T-cell (primary cell): ENCODE measurements around the gene TLR2. TPM values are rescaled to one million over a fixed set of nuclear protein-coding genes. Genes with fewer than 3 reads are reported as not detected.

Experiments
- ATAC-seq, 4 experiments: fragments of 200-7000 bp in 3 of 4; fragments of 150-1000 bp in 1 of 4; cut with Tn5 transposase; replicated peaks in 1 of 4; 1 replicate in 3 of 4; 2 replicates in 1 of 4; pipeline ENCODE4 v1.10.0; 2021; ENCODE audit warnings: moderate library complexity in 3 of 4, mild to moderate bottlenecking in 2 of 4, moderate number of reproducible peaks in 1 of 4
- CTCF ChIA-PET, 2 donors: fragments of 300-600 bp; sonication (Branson Sonifier 250); formaldehyde crosslinking; loops; one replicate each; lab custom pipeline; 2022; ENCODE audit warnings: antibody characterized with exemption in 2 of 2; lab: Charles Lee
- POLR2A ChIA-PET, 2 donors: fragments of 300-600 bp; sonication (Branson Sonifier 250); formaldehyde crosslinking; loops; one replicate each; lab custom pipeline; 2022; ENCODE audit warnings: antibody characterized with exemption in 2 of 2; lab: Charles Lee
- DNase-seq, 35 experiments: peaks; one replicate each; pipeline versions ENCODE4 v3.0.0 to v3.0.0-alpha.2; 2013 to 2023
- H3K27ac ChIP-seq: one replicate; pipeline ENCODE4 v1.5.1; 2013; ENCODE audit warnings: low read length
- H3K27me3 ChIP-seq, 2 experiments: replicated peaks in 1 of 2; 1 replicate in 1 of 2; 2 replicates in 1 of 2; pipeline versions ENCODE4 v1.6.1 to v1.7.0; 2013; ENCODE audit warnings: low read length in 1 of 2, mixed read lengths in 1 of 2; ENCODE audit not compliant: control insufficient read depth in 2 of 2, insufficient read depth in 2 of 2; ENCODE audit errors: extremely low read depth in 1 of 2
- H3K36me3 ChIP-seq, 2 donors: 1 replicate in 1 of 2; 2 replicates in 1 of 2; pipeline versions ENCODE4 v1.6.1 to v1.7.0; 2013; ENCODE audit warnings: low read length in 1 of 2; ENCODE audit not compliant: control insufficient read depth in 2 of 2, insufficient read depth in 1 of 2; ENCODE audit errors: extremely low read depth in 1 of 2
- H3K4me1 ChIP-seq, 2 experiments: 1 replicate in 1 of 2; 2 replicates in 1 of 2; pipeline versions ENCODE4 v1.6.1 to v1.7.0; 2013; ENCODE audit warnings: low read length in 2 of 2, mixed read lengths in 1 of 2; ENCODE audit not compliant: insufficient read depth in 2 of 2, control insufficient read depth in 1 of 2; ENCODE audit errors: extremely low read depth in 1 of 2
- H3K4me3 ChIP-seq, 2 donors: 1 replicate in 1 of 2; 2 replicates in 1 of 2; pipeline versions ENCODE4 v1.5.1 to v1.7.0; 2013; ENCODE audit warnings: mild to moderate bottlenecking in 2 of 2, low read length in 1 of 2, moderate library complexity in 1 of 2; ENCODE audit not compliant: control insufficient read depth in 1 of 2; ENCODE audit errors: extremely low read depth in 1 of 2
- H3K9me3 ChIP-seq: 2 replicates; pipeline ENCODE4 v1.7.0; 2013
- H3K27ac Mint-ChIP-seq, 2 donors: one replicate each; pipeline ENCODE4 v1.8.0; 2020 to 2021; ENCODE audit warnings: mild to moderate bottlenecking in 2 of 2, mixed read lengths in 2 of 2
- H3K27me3 Mint-ChIP-seq, 2 donors: one replicate each; pipeline ENCODE4 v1.8.0; 2021 to 2022; ENCODE audit warnings: mixed read lengths in 2 of 2
- H3K36me3 Mint-ChIP-seq: one replicate; pipeline ENCODE4 v1.8.0; 2021; ENCODE audit warnings: mixed read lengths
- H3K4me1 Mint-ChIP-seq, 3 donors: one replicate each; pipeline ENCODE4 v1.8.0; 2020 to 2022; ENCODE audit warnings: mixed read lengths in 3 of 3, mild to moderate bottlenecking in 1 of 3
- H3K4me3 Mint-ChIP-seq, 3 donors: one replicate each; pipeline ENCODE4 v1.8.0; 2020 to 2022; ENCODE audit warnings: mild to moderate bottlenecking in 3 of 3, mixed read lengths in 3 of 3, moderate library complexity in 3 of 3
- H3K9me3 Mint-ChIP-seq, 3 donors: one replicate each; pipeline ENCODE4 v1.8.0; 2020 to 2022; ENCODE audit warnings: mixed read lengths in 3 of 3
- WGBS: methylation state at CpG from one replicate; pipeline ENCODE4 v1.1.5; 2013; ENCODE audit warnings: missing lambda C conversion rate; ENCODE audit not compliant: insufficient coverage; 5-methylcytosine and 5-hydroxymethylcytosine counted together
- total RNA-seq, 35 experiments: library from RNA in 6 of 35; stranded (reverse) in 6 of 35; fragments of 120-200 nt in 1 of 35; gene quantifications; one replicate each; pipeline versions ENCODE4 v1.2.1 to v1.2.4 and lab custom pipeline; 2013 to 2026

TLR2 gene
- total RNA-seq, 5 donors from 2014 or later (not counting 1 experiment from before 2014, with no cell fraction given) = 1.1 to 2.3 (median 1.9) TPM

DNA sequence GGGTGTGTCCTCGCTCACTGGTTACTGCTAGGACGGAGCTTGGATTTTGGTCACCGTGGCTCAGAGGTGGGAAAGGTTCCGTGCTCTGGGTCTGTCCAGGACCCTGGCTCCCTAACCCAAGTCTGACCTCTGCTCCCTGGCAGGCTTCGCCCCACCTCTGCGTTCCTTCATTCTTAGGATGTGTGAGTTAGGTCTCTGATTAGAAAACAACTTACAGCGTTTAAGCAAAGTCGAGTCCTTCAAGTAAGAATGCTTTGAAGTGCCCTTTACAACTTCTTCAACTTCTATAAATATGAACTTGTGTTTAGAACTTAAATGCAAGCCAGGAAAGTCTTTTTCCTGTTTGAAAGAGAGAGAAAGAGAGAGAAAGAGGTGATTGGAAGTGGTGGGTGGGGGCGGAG, 891 bp downstream of the TLR2 start:
- ATAC-seq = peak in 1 of 4 experiments; percentile 22

DNA sequence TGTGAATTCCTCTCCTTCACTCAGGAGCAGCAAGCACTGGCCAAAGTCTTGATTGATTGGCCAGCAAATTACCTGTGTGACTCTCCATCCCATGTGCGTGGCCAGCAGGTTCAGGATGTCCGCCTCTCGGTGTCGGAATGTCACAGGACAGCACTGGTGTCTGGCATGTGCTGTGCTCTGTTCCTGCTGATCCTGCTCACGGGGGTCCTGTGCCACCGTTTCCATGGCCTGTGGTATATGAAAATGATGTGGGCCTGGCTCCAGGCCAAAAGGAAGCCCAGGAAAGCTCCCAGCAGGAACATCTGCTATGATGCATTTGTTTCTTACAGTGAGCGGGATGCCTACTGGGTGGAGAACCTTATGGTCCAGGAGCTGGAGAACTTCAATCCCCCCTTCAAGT, 20.4 kb downstream of the TLR2 start:
- Mint-ChIP-seq H3K4me1 (peaks cover 11 to 14% (median 12%) of the 10 kb centered on the region in 3 donors), H3K27ac (no peak overlapping the region), H3K27me3 (peaks cover 2 to 3% of the 10 kb centered on the region in 2 donors), H3K36me3 (peaks cover 17% of the 10 kb centered on the region), H3K9me3 (no peaks in the 10 kb centered on the region), H3K4me3 (no peak overlapping the region)
- H3K4me3 ChIP-seq = no peak overlapping the region
- no peaks in the 10 kb centered on the region for H3K27me3 ChIP-seq
- POLR2A ChIA-PET = no interaction called here
- H3K4me1 ChIP-seq = peaks cover 4 to 23% of the 10 kb centered on the region in 2 experiments
- no peaks in the 10 kb centered on the region for H3K36me3 ChIP-seq
- CTCF ChIA-PET = no interaction called here
- no peak for DNase-seq
- WGBS = 77% methylated on average over 6 of the region's 7 CpGs
- no peak overlapping the region for H3K27ac ChIP-seq
- no peaks in the 10 kb centered on the region for H3K9me3 ChIP-seq
- no peak for ATAC-seq

More for the DNA sequence above, 891 bp downstream of the TLR2 start:
- Histone ChIP-seq H3K27ac (no peak overlapping the region), H3K9me3 (no peaks in the 10 kb centered on the region), H3K4me1 (peaks cover 0 to 16% of the 10 kb centered on the region in 2 experiments), H3K36me3 (no peaks in the 10 kb centered on the region), H3K4me3 (peak overlapping the region; percentile 59 to 63), H3K27me3 (peaks cover 0 to 24% of the 10 kb centered on the region in 2 experiments)
- ChIA-PET POLR2A (no interaction called here), CTCF (no interaction called here)
- no peak overlapping the region for H3K27ac Mint-ChIP-seq
- H3K9me3 Mint-ChIP-seq = peaks cover 0 to 28% (median 16%) of the 10 kb centered on the region in 3 donors
- peaks cover 22% of the 10 kb centered on the region for H3K36me3 Mint-ChIP-seq
- H3K27me3 Mint-ChIP-seq = peaks cover 16 to 23% of the 10 kb centered on the region in 2 donors
- peak in 3 of 35 experiments; percentile 1 to 11 (median 6) for DNase-seq
- H3K4me3 Mint-ChIP-seq = peak overlapping the region; percentile 81 to 88 (median 85)
- 10% methylated on average over 4 of the region's 9 CpGs for WGBS
- H3K4me1 Mint-ChIP-seq = peaks cover 16 to 18% (median 16%) of the 10 kb centered on the region in 3 donors

DNA sequence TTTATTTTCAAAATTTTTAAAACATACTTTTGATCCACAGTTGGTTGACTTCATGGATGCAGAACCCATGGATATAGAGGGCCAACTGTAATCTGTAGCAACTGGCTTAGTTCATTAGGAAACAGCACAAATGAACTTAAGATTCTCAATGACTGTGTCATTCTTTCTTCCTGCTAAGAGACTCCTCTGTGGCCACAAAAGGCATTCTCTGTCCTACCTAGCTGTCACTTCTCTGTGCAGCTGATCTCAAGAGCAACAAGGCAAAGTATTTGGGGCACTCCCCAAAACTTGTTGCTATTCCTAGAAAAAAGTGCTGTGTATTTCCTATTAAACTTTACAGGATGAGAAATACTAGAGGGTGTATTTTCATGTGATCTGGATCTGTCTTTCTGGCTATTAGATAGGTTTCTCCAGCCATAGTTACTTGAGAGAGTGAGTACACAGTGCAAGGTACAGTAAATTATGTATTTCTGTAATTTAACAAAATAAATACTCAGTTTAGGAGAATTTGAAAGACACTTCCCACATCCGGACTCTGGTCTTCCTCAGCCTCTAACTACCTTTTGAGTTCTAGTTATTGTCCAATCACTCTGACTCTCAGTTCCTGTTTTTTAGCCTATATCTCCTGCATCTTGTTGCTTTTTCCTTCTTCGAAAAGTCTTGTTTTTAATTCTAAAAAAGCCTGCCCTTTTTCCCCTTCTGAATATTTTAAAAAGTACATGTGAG, 21.8 kb downstream of the TLR2 start:
- peak overlapping the region; percentile 82 to 84 for H3K27ac Mint-ChIP-seq
- peak overlapping the region in 2 of 3 donors; percentile 18 to 32 for H3K4me3 Mint-ChIP-seq
- no peaks in the 10 kb centered on the region for H3K27me3 Mint-ChIP-seq
- H3K36me3 ChIP-seq = no peaks in the 10 kb centered on the region
- DNase-seq (no peak), ATAC-seq (no peak)
- ChIA-PET CTCF (no interaction called here), POLR2A (no interaction called here)
- no peaks in the 10 kb centered on the region for H3K9me3 ChIP-seq
- H3K36me3 Mint-ChIP-seq = peaks cover 14% of the 10 kb centered on the region
- H3K4me1 Mint-ChIP-seq = peaks cover 11 to 18% (median 12%) of the 10 kb centered on the region in 3 donors
- H3K27ac ChIP-seq = peak overlapping the region; percentile 27
- H3K27me3 ChIP-seq = no peaks in the 10 kb centered on the region
- H3K9me3 Mint-ChIP-seq = no peaks in the 10 kb centered on the region
- no CpG with 5 or more reads among the region's 2 CpGs for WGBS
- no peak overlapping the region for H3K4me3 ChIP-seq
- peaks cover 4 to 23% of the 10 kb centered on the region in 2 experiments for H3K4me1 ChIP-seq

DNA sequence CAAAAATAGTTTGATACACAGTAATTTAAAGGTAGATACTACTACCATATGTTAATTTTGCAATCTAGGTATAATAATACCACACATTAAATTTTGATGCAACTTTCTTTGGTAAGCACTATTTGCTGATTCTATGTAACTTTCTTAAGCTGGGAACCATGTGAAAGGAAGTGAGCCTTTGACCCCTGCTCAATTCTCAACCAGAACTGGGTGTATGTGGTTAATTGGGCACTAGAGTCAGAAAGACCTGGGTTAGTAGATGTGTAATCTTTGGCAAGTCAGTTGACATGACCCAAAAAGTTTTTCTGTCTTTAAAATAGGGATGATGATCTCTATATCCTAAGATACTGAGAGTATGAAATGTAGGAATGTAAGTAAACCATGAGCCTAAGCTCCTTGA, 22.4 kb downstream of the TLR2 start:
- Histone ChIP-seq H3K4me3 (no peak overlapping the region), H3K27ac (peak overlapping the region; percentile 14), H3K36me3 (no peaks in the 10 kb centered on the region), H3K9me3 (no peaks in the 10 kb centered on the region), H3K27me3 (no peaks in the 10 kb centered on the region), H3K4me1 (peaks cover 4 to 23% of the 10 kb centered on the region in 2 experiments)
- Mint-ChIP-seq H3K9me3 (no peaks in the 10 kb centered on the region), H3K27ac (peak overlapping the region; percentile 82 to 84), H3K4me1 (peaks cover 11 to 18% (median 12%) of the 10 kb centered on the region in 3 donors), H3K4me3 (peak overlapping the region in 2 of 3 donors; percentile 18 to 32), H3K27me3 (no peaks in the 10 kb centered on the region), H3K36me3 (peaks cover 14% of the 10 kb centered on the region)
- no peak for DNase-seq
- ChIA-PET CTCF (interaction anchor here in 1 of 2 donors (1.0 kb wide), 1 partner anchor 79 kb away, joined by 4 read pairs; no protein-coding TSS in a partner anchor), POLR2A (no interaction called here)
- ATAC-seq = no peak

DNA sequence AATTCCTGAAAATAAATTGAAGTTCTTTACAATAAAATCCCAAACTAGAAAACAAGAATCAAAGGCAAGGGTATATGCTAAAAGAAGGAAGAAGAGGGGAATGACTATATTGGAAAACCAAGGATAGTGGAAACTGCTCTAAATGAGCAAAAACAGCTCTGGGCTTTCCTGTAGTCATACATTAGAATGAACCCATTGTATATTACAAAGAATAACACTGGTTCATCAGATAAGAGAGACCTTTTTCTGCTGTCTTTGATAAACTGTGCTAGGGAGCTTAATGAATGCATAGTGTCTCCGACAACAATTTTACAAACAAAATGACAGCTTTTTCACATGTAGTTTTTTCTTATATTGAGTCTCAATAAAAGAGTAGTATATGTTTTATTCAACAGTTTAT, 26.6 kb downstream of the TLR2 start:
- CTCF ChIA-PET = no interaction called here
- no peaks in the 10 kb centered on the region for H3K27me3 ChIP-seq
- no peaks in the 10 kb centered on the region for H3K36me3 ChIP-seq
- WGBS = no CpG with 5 or more reads among the region's 1 CpG
- Mint-ChIP-seq H3K9me3 (no peaks in the 10 kb centered on the region), H3K4me3 (no peak overlapping the region), H3K4me1 (peaks cover 11 to 18% (median 12%) of the 10 kb centered on the region in 3 donors), H3K27me3 (no peaks in the 10 kb centered on the region), H3K36me3 (no peaks in the 10 kb centered on the region), H3K27ac (no peak overlapping the region)
- peaks cover 4 to 22% of the 10 kb centered on the region in 2 experiments for H3K4me1 ChIP-seq
- POLR2A ChIA-PET = no interaction called here
- ATAC-seq (no peak), DNase-seq (no peak)
- H3K9me3 ChIP-seq = no peaks in the 10 kb centered on the region
- no peak overlapping the region for H3K4me3 ChIP-seq
- no peak overlapping the region for H3K27ac ChIP-seq

DNA sequence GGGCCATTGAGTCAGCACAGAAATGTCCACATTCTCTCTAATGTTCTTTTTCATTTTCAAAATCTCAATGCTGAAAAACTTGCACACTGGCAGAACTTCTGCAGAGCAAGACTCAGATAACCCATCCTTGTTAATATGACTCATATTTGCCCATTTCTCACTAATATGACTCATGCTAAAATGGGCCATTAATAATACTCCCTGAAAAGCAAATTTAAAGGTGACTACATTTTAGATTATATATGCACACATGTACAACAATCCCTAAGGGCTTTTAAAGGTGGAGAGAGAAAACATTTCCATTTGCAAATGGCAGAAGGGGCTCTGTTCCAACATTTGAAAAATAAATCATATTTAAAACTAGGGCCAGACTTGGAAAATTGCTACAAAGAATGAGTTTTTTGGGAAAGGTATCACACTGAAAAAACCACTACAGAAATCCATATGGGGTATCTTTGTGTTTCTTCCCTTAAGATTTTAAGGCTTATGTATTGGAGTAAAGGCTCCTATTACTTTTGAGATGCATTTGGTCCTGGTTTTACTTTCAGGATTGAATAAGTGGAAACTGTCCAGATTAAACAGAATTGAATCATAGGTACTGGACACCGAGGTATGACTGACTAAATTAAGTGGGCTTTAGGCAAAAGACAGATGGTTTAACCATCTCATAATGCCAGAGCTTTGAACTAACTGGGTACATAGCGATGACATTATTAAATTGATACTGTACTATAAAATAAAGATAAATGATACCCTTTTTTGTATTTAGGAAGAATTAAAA, 30.0 kb downstream of the TLR2 start:
- H3K27me3 ChIP-seq = no peaks in the 10 kb centered on the region
- no peak overlapping the region for H3K27ac ChIP-seq
- no peaks in the 10 kb centered on the region for H3K36me3 ChIP-seq
- no peak for ATAC-seq
- WGBS = 80% methylated on average over 1 of the region's 2 CpGs
- ChIA-PET CTCF (no interaction called here), POLR2A (no interaction called here)
- H3K4me1 ChIP-seq = peaks cover 0 to 3% of the 10 kb centered on the region in 2 experiments
- Mint-ChIP-seq H3K9me3 (peaks cover 5 to 12% (median 7%) of the 10 kb centered on the region in 3 donors), H3K4me1 (peaks cover 0 to 5% (median 0%) of the 10 kb centered on the region in 3 donors), H3K27me3 (peaks cover 1% of the 10 kb centered on the region in 2 donors), H3K27ac (no peak overlapping the region), H3K4me3 (no peak overlapping the region), H3K36me3 (peaks cover 2% of the 10 kb centered on the region)
- no peak for DNase-seq
- H3K9me3 ChIP-seq = no peaks in the 10 kb centered on the region
- no peak overlapping the region for H3K4me3 ChIP-seq
